ENCODE measurements around the gene XRCC4.

Gene XRCC4

GRCh38 chr5:83368835-83369234 is 291.5 kb downstream of the XRCC4 start:
- DNase-seq (ENCODE audit: low spot score) = no peak
- Histone ChIP-seq H3K4me3 (no peak overlapping the region), H3K27ac (peak overlapping the region in 1 of 2 donors; percentile 23)
- TF ChIP-seq CTCF (IDR thresholded peaks at IDR 0.05) = no peak

- no peak for DNase-seq (ENCODE audit: low spot score)
- no peak overlapping the region for H3K4me3 ChIP-seq
- no peak overlapping the region for H3K27ac ChIP-seq
- TF ChIP-seq CTCF (IDR thresholded peaks at IDR 0.05) = no peak
Measured at GRCh38 chr5:83370957-83371356, 293.6 kb downstream of the XRCC4 start.

GRCh38 chr5:83371726-83372125 is 294.4 kb downstream of the XRCC4 start:
- TF ChIP-seq CTCF (IDR thresholded peaks at IDR 0.05) = no peak
- no peak for DNase-seq (ENCODE audit: low spot score)
- Histone ChIP-seq H3K4me3 (no peak overlapping the region), H3K27ac (no peak overlapping the region)

GRCh38 chr5:83374547-83374946 is 297.2 kb downstream of the XRCC4 start:
- Histone ChIP-seq H3K27ac (peak overlapping the region in 1 of 2 donors; percentile 44), H3K4me3 (no peak overlapping the region)
- no peak for DNase-seq (ENCODE audit: low spot score)
- no peak for TF ChIP-seq CTCF (IDR thresholded peaks at IDR 0.05)

- Histone ChIP-seq H3K27ac (peak overlapping the region in 1 of 2 donors; percentile 44), H3K4me3 (no peak overlapping the region)
- TF ChIP-seq CTCF (IDR thresholded peaks at IDR 0.05) = no peak
- DNase-seq (ENCODE audit: low spot score) = no peak
Measured at GRCh38 chr5:83375049-83375745, 297.9 kb downstream of the XRCC4 start.

GRCh38 chr5:83376461-83376860 is 299.1 kb downstream of the XRCC4 start:
- TF ChIP-seq CTCF (IDR thresholded peaks at IDR 0.05) = no peak
- no peak overlapping the region for H3K27ac ChIP-seq
- no peak for DNase-seq (ENCODE audit: low spot score)
- no peak overlapping the region for H3K4me3 ChIP-seq

GRCh38 chr5:83377131-83377865 is 300.0 kb downstream of the XRCC4 start:
- no peak for TF ChIP-seq CTCF (IDR thresholded peaks at IDR 0.05)
- H3K4me3 ChIP-seq = no peak overlapping the region
- H3K27ac ChIP-seq = peak overlapping the region; percentile 5 to 48
- no peak for DNase-seq (ENCODE audit: low spot score)
